Activated naive CD4-positive, alpha-beta T cell treated with anti-CD3 and anti-CD28 coated beads for 36 hours (primary cell): ENCODE data around the gene CELF2. TPM values are rescaled to one million over a fixed set of nuclear protein-coding genes. Genes with fewer than 3 reads are reported as not detected.
A peak's percentile ranks its signal among the peaks of the same experiment; 100 is the strongest.
"Not testable (repeated sequence)": the region's sequence is repeated elsewhere in the genome, so short reads cannot be mapped to it uniquely, and the experiment has no call there.

ENCODE experiments used
- CTCF ChIA-PET: fragments of 350-600 bp; sonication (Branson Sonifier 250); formaldehyde crosslinking; loops from one replicate; lab custom pipeline; 2021; ENCODE audit warnings: antibody characterized with exemption; lab: Charles Lee
- DNase-seq: peaks from one replicate; pipeline ENCODE4 v3.0.0-alpha.2; 2020
- H3K27ac Mint-ChIP-seq: one replicate; pipeline ENCODE4 v1.8.0; 2021; ENCODE audit warnings: mild to moderate bottlenecking, mixed read lengths
- H3K27me3 Mint-ChIP-seq: one replicate; pipeline ENCODE4 v1.8.0; 2021; ENCODE audit warnings: low read depth, mixed read lengths
- H3K36me3 Mint-ChIP-seq: one replicate; pipeline ENCODE4 v1.8.0; 2021; ENCODE audit warnings: low read depth, mixed read lengths
- H3K4me1 Mint-ChIP-seq: one replicate; pipeline ENCODE4 v1.8.0; 2021; ENCODE audit warnings: low read depth, mixed read lengths
- H3K4me3 Mint-ChIP-seq: one replicate; pipeline ENCODE4 v1.8.0; 2021; ENCODE audit warnings: mild to moderate bottlenecking, moderate library complexity, mixed read lengths
- H3K9me3 Mint-ChIP-seq: one replicate; pipeline ENCODE4 v1.8.0; 2021; ENCODE audit warnings: mixed read lengths
- intact Hi-C: fragments of 100-400 bp; cut with micrococcal nuclease; formaldehyde crosslinking; loops from one replicate; pipeline ENCODE4 v1.15.1; 2023
- total RNA-seq, 2 experiments: library from RNA; stranded (reverse); gene quantifications; one replicate each; pipeline ENCODE4 v1.2.3, GENCODE V29; 2021

CELF2 gene
- total RNA-seq, 2 experiments from 2014 or later = 68.2 to 72.2 TPM

DNA sequence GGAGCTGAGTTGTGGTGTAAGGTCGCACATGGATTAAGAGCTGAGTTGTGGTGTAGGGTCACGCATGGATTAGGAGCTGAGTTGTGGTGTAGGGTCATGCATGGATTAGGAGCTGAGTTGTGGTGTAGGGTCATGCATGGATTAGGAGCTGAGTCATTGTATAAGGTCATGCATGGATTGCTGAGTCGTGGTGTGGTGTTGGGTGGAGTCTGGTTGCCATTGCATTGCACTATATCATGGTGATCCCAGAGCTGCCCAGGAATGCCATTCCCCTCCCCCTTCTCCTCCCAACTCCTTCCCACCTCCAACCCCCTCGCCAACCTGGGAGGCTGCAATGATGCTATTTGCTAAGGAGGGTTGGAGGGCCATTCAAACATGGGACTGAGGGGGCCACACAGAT is 349.2 kb downstream of the CELF2 start:
- H3K27me3 Mint-ChIP-seq, H3K4me3 Mint-ChIP-seq, intact Hi-C loops, H3K36me3 Mint-ChIP-seq, H3K27ac Mint-ChIP-seq, H3K9me3 Mint-ChIP-seq, DNase-seq, H3K4me1 Mint-ChIP-seq: not testable (repeated sequence)
- CTCF ChIA-PET = interaction anchor here (1.0 kb wide), 1 partner anchor 93 kb away, joined by 5 read pairs; no protein-coding TSS in a partner anchor

DNA sequence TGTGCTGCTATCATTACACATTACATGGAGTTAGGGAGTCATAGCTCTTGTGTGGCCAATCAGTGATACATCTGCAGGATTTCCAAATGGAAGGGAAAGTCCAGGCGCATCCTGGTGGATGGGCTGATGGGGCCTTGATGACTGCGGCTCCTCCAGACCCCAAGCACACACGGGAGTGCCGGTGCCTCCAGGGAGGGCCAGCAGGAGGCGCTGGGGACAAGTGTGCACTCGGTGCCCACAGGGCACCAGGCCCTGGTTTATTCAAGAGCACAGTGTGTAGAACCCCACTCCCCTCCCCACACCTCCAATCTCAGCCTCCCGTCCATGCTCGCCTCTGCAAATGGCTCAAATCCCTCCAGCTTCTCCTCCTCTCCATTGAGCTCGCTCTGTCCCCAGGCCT is 349.8 kb downstream of the CELF2 start:
- Mint-ChIP-seq H3K36me3 (no peaks in the 10 kb centered on the region), H3K27me3 (no peaks in the 10 kb centered on the region), H3K4me3 (no peak overlapping the region), H3K27ac (no peak overlapping the region), H3K9me3 (no peaks in the 10 kb centered on the region), H3K4me1 (peaks cover 8% of the 10 kb centered on the region)
- no peak for DNase-seq
- intact Hi-C loops = no loop called here
- CTCF ChIA-PET = interaction anchor here (1.0 kb wide), 1 partner anchor 93 kb away, joined by 5 read pairs; no protein-coding TSS in a partner anchor

DNA sequence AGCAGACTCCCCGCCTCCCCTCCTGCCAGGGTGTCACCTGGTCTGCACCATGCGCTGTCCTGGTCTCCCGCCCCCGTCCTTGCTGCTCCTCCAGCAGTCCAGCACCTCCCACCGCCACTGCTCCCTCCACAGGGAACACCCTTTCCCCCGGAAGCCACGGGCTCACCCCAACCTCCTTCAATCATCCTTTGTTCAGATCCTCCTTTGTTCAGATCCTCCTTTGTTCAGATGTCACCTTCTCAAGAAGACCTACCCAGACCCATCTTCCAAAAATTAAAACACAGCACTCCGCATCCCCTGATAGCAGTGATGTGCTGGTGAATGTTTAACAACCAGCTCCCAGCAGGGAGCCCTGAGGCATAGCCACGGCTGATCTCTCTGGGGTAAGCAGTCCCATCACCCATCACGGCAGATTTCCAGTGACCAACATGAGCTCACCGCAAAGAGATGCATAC is 356.1 kb downstream of the CELF2 start:
- H3K27me3 Mint-ChIP-seq = no peaks in the 10 kb centered on the region
- H3K27ac Mint-ChIP-seq = no peak overlapping the region
- H3K4me1 Mint-ChIP-seq = no peaks in the 10 kb centered on the region
- intact Hi-C loops = no loop called here
- H3K9me3 Mint-ChIP-seq = no peaks in the 10 kb centered on the region
- DNase-seq = no peak
- CTCF ChIA-PET = no interaction called here
- H3K36me3 Mint-ChIP-seq = no peaks in the 10 kb centered on the region
- no peak overlapping the region for H3K4me3 Mint-ChIP-seq

DNA sequence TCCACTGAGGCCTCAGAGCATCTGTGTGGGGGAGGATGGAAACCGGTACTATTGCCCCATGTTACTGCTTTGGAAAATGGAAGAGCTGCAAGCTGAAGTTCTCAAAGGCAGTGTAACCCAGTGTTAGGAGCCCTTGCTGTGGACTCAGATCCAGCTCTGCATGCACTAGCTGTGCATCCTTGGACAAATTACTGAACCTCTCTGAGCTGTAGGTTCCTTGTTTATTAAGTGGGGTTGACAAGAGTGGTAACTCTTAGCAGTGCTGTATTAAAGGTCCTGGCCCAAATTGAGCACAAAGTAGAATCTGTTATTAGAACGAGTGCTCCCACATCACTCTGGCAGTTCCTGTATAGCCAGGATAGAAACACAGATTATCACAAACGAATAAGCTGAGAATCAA is 359.6 kb downstream of the CELF2 start:
- Mint-ChIP-seq H3K27ac (no peak overlapping the region), H3K9me3 (no peaks in the 10 kb centered on the region), H3K27me3 (no peaks in the 10 kb centered on the region), H3K4me3 (no peak overlapping the region), H3K4me1 (no peaks in the 10 kb centered on the region), H3K36me3 (no peaks in the 10 kb centered on the region)
- no peak for DNase-seq
- intact Hi-C loops = no loop called here
- CTCF ChIA-PET = interaction anchor here (0.5 to 0.6 kb wide), 2 partner anchors 142 to 376 kb away, joined by 3 read pairs; no protein-coding TSS in a partner anchor

DNA sequence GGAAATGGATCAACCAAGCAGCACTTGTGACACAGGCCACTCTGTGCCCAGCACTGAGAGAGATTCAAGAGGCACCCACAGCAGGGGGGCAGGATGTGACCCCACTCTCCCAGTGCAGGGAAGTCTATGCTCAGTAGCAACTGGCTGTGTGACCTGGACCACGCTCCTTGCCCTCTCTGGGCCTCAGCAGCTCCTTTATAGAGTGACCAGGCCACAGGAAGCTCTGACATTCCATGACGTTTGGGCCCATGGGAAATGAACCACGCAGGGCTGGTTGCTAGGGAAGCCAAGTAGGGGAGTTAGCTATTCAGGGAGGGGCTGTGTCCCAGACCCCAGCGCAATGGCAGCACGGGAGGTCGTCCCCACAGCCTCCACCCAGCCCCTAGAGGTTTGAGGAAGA is 361.2 kb downstream of the CELF2 start:
- no peaks in the 10 kb centered on the region for H3K36me3 Mint-ChIP-seq
- no peaks in the 10 kb centered on the region for H3K9me3 Mint-ChIP-seq
- peaks cover 2% of the 10 kb centered on the region for H3K4me1 Mint-ChIP-seq
- no peaks in the 10 kb centered on the region for H3K27me3 Mint-ChIP-seq
- intact Hi-C loops = no loop called here
- CTCF ChIA-PET = no interaction called here
- H3K27ac Mint-ChIP-seq = no peak overlapping the region
- no peak overlapping the region for H3K4me3 Mint-ChIP-seq
- DNase-seq = no peak

DNA sequence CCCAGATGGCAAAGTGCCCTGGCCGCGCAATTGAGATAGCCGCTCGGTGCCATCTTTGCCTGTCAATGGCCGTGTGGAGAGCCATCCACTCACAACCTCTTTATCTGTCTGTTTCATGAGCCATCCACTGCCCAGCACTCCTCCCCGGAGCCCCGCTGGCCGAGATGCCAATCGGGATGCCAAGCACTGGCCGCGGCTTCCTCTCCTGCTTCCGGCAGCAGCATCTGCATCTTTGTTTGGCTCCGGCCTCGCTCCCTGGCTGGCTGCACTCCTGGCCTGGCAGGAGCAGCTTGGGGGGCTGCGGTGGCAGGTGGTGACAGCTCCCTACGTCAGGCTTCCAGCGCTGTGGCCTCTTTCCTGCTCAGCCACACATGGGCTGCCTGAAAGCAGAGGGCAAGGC is 362.1 kb downstream of the CELF2 start:
- Mint-ChIP-seq H3K4me1 (peaks cover 2% of the 10 kb centered on the region), H3K27me3 (no peaks in the 10 kb centered on the region), H3K27ac (no peak overlapping the region), H3K4me3 (no peak overlapping the region), H3K9me3 (no peaks in the 10 kb centered on the region), H3K36me3 (no peaks in the 10 kb centered on the region)
- intact Hi-C loops = no loop called here
- DNase-seq = no peak
- CTCF ChIA-PET = interaction anchor here (1.1 kb wide), 1 partner anchor 96 kb away, joined by 4 read pairs; no protein-coding TSS in a partner anchor

DNA sequence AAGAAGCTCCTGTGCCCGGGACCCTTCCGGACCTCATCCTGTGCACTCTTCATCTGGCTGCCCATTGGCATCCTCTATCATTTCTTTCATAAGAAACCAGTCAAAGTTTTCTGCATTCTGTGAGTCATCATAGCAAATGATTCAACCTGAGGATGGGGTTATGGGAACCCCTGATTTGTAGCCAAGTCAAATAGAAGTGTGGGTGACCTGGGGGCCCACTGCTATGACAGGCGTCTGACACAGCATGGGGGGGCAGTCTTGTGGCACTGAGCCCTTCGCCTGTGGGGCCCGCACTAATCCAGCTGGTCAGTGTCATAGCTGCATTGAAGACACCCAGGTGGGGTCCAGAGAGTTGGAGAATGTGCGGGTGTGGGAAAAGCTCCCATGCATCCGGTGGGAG is 363.4 kb downstream of the CELF2 start:
- no peaks in the 10 kb centered on the region for H3K36me3 Mint-ChIP-seq
- no peaks in the 10 kb centered on the region for H3K9me3 Mint-ChIP-seq
- CTCF ChIA-PET = no interaction called here
- H3K4me3 Mint-ChIP-seq = no peak overlapping the region
- H3K27me3 Mint-ChIP-seq = no peaks in the 10 kb centered on the region
- intact Hi-C loops = no loop called here
- peak; percentile 24 for DNase-seq
- no peak overlapping the region for H3K27ac Mint-ChIP-seq
- H3K4me1 Mint-ChIP-seq = peaks cover 2% of the 10 kb centered on the region

DNA sequence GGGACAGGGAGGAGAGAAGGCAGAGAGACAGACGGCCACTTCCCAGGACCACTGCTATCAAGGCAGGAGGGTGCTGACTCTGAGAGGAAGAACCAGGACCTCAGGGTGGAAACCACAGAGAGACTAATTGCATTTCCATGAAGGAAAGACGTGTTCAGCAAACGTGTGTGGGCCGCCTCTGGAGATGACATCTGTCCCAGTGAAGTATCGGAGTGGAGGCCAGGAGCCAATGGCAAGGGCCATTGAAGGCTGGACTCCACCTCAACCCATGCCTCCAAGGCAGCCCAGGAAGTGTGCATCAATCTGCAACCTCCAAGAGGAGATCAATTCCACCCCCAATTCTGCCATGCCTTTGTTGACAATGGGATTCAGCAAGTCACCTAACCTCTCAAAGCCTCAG is 363.8 kb downstream of the CELF2 start:
- CTCF ChIA-PET = interaction anchor here (0.7 kb wide), 1 partner anchor 366 kb away, joined by 3 read pairs; no protein-coding TSS in a partner anchor
- no peak overlapping the region for H3K27ac Mint-ChIP-seq

DNA sequence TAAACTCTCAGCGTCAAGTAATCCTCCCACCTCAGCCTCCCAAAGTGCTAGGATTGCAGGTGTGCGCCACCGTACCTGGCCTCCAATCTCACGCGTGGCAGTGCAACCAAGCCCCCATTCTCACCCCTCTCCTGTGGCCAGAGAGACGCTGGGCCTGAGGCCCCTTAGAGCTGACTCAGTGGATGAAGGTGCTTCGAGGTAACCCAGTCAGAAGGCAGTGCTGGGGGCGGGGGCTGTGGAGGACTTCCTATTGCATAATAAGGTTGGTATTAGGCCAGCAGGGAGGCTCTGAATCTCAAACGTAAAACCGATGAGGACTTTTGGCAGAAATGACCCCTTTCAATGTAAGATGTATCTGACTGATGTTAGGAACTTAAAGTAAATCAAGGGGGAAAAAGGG is 364.5 kb downstream of the CELF2 start:
- no peaks in the 10 kb centered on the region for H3K36me3 Mint-ChIP-seq
- DNase-seq = no peak
- no peak overlapping the region for H3K4me3 Mint-ChIP-seq
- CTCF ChIA-PET = interaction anchor here (0.7 kb wide), 1 partner anchor 366 kb away, joined by 3 read pairs; no protein-coding TSS in a partner anchor
- H3K27me3 Mint-ChIP-seq = no peaks in the 10 kb centered on the region
- intact Hi-C loops = no loop called here
- no peak overlapping the region for H3K27ac Mint-ChIP-seq
- no peaks in the 10 kb centered on the region for H3K9me3 Mint-ChIP-seq
- peaks cover 2% of the 10 kb centered on the region for H3K4me1 Mint-ChIP-seq

More for the DNA sequence above, 363.8 kb downstream of the CELF2 start:
- no peaks in the 10 kb centered on the region for H3K9me3 Mint-ChIP-seq
- intact Hi-C loops = no loop called here
- no peak overlapping the region for H3K4me3 Mint-ChIP-seq
- H3K27me3 Mint-ChIP-seq = no peaks in the 10 kb centered on the region
- H3K4me1 Mint-ChIP-seq = peaks cover 2% of the 10 kb centered on the region
- DNase-seq = no peak
- H3K36me3 Mint-ChIP-seq = no peaks in the 10 kb centered on the region

DNA sequence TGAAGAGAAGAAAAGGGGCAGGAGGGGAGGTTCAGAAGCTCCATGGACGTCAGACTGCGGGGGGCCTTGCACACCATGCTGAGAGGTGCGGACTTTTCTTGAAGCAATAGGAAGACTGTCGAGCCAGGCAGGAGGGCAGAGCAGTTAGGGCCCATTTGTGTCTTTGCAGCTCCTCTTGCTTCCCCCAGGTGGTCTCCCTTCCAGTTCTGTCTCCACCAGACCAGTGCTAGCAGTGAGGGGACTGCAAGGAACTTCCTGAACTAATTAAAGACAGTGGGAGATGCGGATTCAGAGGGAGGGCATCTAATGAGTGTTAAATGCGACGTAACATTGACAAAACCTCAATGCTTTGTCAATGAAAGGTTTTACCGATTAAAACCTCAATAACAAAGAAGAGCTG is 368.4 kb downstream of the CELF2 start:
- no peak overlapping the region for H3K4me3 Mint-ChIP-seq
- no peak for DNase-seq
- peaks cover 2% of the 10 kb centered on the region for H3K4me1 Mint-ChIP-seq
- no peak overlapping the region for H3K27ac Mint-ChIP-seq
- H3K36me3 Mint-ChIP-seq = no peaks in the 10 kb centered on the region
- intact Hi-C loops = no loop called here
- no peaks in the 10 kb centered on the region for H3K27me3 Mint-ChIP-seq
- CTCF ChIA-PET = interaction anchor here (0.6 kb wide), 1 partner anchor 14 kb away, joined by 4 read pairs; no protein-coding TSS in a partner anchor
- no peaks in the 10 kb centered on the region for H3K9me3 Mint-ChIP-seq
